GM12801 (cell line): ENCODE results near the gene NDUFB5.

Source experiments
- TF ChIP-seq, protein P1 (sequence below): IDR thresholded peaks from one replicate; pipeline ENCODE4 v1.5.1; 2011; ENCODE audit warnings: control low read depth; ENCODE audit not compliant: insufficient read length; ENCODE audit errors: extremely low read depth

NDUFB5 gene

DNA sequence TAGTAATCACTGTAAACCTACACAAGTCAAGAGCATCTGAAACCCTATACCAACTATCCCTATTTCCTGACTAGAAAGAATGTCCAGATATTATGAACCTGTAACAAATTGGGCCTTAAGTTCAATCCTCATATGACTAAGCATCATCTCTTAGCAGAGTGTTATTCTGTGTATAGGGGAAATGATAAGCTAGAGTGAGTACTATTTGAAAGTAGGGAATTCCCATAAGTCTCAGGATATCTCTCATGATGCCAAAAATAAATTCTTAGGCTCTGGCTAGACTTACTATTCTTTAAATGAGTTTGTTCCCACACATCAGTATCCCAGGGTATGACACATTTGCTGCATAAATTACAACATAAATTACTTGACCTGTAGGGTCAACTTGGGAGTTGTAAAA lies 15.5 kb upstream of the NDUFB5 start:
- TF ChIP-seq, protein P1, sequence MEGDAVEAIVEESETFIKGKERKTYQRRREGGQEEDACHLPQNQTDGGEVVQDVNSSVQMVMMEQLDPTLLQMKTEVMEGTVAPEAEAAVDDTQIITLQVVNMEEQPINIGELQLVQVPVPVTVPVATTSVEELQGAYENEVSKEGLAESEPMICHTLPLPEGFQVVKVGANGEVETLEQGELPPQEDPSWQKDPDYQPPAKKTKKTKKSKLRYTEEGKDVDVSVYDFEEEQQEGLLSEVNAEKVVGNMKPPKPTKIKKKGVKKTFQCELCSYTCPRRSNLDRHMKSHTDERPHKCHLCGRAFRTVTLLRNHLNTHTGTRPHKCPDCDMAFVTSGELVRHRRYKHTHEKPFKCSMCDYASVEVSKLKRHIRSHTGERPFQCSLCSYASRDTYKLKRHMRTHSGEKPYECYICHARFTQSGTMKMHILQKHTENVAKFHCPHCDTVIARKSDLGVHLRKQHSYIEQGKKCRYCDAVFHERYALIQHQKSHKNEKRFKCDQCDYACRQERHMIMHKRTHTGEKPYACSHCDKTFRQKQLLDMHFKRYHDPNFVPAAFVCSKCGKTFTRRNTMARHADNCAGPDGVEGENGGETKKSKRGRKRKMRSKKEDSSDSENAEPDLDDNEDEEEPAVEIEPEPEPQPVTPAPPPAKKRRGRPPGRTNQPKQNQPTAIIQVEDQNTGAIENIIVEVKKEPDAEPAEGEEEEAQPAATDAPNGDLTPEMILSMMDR, result no peak

DNA sequence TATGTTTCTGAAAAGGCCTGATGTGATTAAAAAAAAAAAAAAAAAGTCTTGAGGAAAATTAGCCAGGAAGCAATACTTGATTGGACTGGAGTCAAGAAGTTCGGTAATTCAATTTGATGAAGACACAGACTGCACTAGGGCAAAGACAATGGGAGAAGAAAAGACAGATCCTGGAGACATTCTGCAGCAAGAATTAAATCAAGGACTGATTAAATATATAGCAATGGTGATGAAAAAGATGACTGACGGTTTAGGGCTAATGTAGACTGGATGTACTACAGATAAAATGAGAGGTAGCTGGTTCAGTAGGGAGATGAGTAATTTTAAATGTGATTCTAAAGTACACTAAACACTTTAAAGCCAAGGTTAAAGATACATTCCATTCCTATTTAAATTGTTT lies 13.9 kb upstream of the NDUFB5 start:
- TF ChIP-seq, protein P1, result no peak

DNA sequence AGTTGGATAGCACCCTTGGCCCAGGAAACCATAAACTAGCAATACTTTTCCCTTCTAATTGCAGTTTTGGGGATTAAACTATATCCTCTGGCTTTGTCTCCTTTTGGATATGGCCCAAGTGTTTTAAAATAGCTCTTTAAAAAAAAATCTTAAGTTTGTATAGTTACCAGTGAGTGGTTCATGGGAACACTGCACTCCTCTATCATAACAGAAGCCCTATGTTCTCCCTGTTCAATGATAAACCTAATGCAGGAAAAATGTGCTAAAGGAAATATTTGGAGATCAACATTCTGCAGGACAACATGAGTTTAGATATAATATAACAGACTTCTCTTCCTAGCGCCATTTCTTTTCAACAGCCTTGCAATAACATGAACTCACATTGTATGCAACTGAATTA lies 13.3 kb upstream of the NDUFB5 start:
- TF ChIP-seq, protein P1, result no peak

DNA sequence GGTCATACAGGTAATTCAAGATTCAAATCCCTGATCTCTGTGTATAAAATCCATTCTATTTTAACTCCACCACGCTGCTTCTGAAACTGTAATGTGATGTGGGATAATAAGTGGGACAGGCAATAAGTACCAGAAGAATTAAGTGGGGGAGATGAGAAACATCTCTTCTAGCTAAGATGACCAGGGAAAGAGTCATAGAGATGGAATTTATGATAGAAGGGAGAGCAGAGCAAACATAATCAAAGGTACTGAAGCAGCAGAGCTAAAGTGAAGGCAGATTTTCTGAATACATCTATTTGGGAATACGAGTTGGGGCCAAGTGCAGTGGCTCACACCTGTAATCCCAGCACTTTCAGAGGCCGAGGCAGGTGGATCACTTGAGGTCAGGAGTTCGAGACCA lies 5.1 kb upstream of the NDUFB5 start:
- TF ChIP-seq, protein P1, result no peak

DNA sequence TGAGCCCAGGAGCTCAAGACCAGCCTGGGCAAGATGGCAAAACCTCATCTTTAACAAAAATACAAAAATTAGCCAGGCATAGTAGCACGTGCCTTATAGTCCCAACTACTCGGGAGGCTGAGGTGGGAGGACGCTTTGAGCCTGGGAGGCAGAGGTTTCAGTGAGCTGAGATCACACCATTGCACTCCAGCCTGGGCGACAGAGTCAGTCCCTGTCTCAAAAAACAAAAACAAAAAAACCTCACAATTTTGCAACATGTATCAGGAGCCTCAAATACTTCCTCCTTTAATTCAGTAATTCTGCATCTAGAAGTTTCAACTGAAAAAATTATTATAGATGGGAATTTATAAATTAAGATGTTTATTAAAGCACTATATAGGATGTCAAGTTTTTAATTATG lies 1.3 kb upstream of the NDUFB5 start:
- TF ChIP-seq, protein P1, result no peak

DNA sequence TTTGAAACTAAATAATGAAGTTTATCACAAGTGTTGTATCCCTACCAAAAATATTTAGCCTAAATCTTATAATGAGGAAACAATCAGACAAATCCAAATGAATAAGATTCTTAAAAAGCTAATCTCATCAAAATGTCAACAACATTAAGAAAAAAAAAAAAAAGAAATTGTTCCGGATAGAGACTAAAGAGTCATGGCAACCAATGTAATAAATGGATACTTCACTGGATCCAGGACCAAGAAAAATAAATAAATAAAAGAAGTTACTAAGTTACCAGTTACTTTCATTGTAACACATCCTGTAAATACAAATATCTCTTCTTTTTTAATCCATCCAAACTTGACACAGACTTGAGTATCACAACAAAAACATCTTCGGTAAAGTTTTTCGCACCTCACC lies 763 bp upstream of the NDUFB5 start:
- TF ChIP-seq, protein P1, result no peak

DNA sequence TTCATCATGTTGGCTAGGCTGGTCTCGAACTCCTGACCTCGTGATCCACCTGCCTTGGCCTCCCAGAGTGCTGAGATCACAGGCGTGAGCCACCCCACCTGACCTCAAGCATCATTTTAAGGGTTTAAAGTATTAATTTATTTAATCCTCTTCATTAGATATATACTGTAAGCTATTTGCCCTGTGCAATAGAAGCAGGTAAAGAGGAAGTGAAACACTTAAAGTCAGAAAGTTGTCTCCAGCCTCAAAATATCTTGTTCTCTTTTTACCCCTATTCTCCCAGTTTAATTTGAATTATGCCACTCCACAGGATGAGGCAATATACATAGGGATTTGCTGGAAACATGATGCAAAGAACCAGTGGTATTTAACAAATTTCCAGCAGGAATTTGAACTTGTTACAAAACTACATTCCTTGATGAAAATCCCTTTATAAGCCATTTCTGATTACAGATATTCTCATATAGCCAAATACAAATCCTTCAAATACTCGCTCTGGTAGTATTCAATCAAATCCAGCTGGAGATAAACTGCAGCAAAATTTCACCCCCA lies 2.0 kb downstream of the NDUFB5 start:
- TF ChIP-seq, protein P1, result no peak
